A673 (cell line): ENCODE data around the gene LRRC46. TPM values are rescaled to one million over a fixed set of nuclear protein-coding genes. Genes with fewer than 3 reads are reported as not detected.

Experiments used
- BruUV-seq: library from RNA; stranded (reverse); fragments of 400-500 nt; replicated peaks from 2 replicates; lab custom pipeline; 2021; lab: Mats Ljungman, UMichigan
- CTCF ChIA-PET: fragments of 300-600 bp; sonication (Branson Sonifier 250); formaldehyde crosslinking; loops from one replicate; lab custom pipeline; 2022; ENCODE audit warnings: antibody characterized with exemption; lab: Charles Lee
- POLR2A ChIA-PET: fragments of 300-600 bp; sonication (Branson Sonifier 250); formaldehyde crosslinking; loops from one replicate; lab custom pipeline; 2022; ENCODE audit warnings: antibody characterized with exemption; ENCODE audit not compliant: low non-redundant PET; lab: Charles Lee
- DNase-seq: peaks from one replicate; pipeline ENCODE4 v3.0.0-alpha.2; 2015; ENCODE audit warnings: low spot score
- H3K27ac ChIP-seq: fragments of 200-600 bp; sonication (generic); 2 replicates; pipeline ENCODE4 v1.5.1; 2016; ENCODE audit warnings: mixed run types, low read depth, mild to moderate bottlenecking, mixed read lengths, antibody characterized with exemption, low read length; ENCODE audit not compliant: poor library complexity, severe bottlenecking
- H3K27me3 ChIP-seq: fragments of 200-600 bp; sonication (generic); replicated peaks from 2 replicates; pipeline ENCODE4 v1.6.1; 2017; ENCODE audit warnings: mixed run types, low read depth, mild to moderate bottlenecking, mixed read lengths, antibody characterized with exemption, low read length; ENCODE audit not compliant: insufficient read depth, poor library complexity
- H3K36me3 ChIP-seq: fragments of 200-600 bp; sonication (generic); 2 replicates; pipeline ENCODE4 v1.6.1; 2016; ENCODE audit warnings: mixed run types, mild to moderate bottlenecking, mixed read lengths, antibody characterized with exemption, low read length; ENCODE audit not compliant: insufficient read depth, poor library complexity, severe bottlenecking
- H3K4me1 ChIP-seq: fragments of 200-600 bp; sonication (generic); 2 replicates; pipeline ENCODE4 v1.6.1; 2017; ENCODE audit warnings: mixed run types, mild to moderate bottlenecking, mixed read lengths, antibody characterized with exemption, low read length; ENCODE audit not compliant: insufficient read depth, poor library complexity, severe bottlenecking
- H3K4me3 ChIP-seq: fragments of 200-600 bp; sonication (generic); 2 replicates; pipeline ENCODE4 v1.5.1; 2016; ENCODE audit warnings: low read depth, mixed run types, mild to moderate bottlenecking, mixed read lengths, low read length; ENCODE audit not compliant: poor library complexity, severe bottlenecking
- H3K9me3 ChIP-seq: fragments of 200-600 bp; sonication (generic); 2 replicates; pipeline ENCODE4 v1.6.1; 2016; ENCODE audit warnings: mixed run types, low read depth, mild to moderate bottlenecking, mixed read lengths, antibody characterized with exemption, low read length; ENCODE audit not compliant: poor library complexity, severe bottlenecking
- CTCF ChIP-seq: fragments of 300-800, 200-600 bp; sonication (generic); conservative IDR thresholded peaks from 2 replicates; pipeline ENCODE4 v1.5.1; 2017; ENCODE audit warnings: low read depth, mild to moderate bottlenecking, antibody characterized with exemption, low read length, moderate library complexity, mixed read lengths
- EZH2 ChIP-seq: fragments of 200-600 bp; sonication (generic); IDR thresholded peaks from 2 replicates; pipeline ENCODE4 v1.6.1; 2017; ENCODE audit warnings: borderline replicate concordance, low read depth, mild to moderate bottlenecking, mixed read lengths, antibody characterized with exemption, low read length; ENCODE audit not compliant: poor library complexity, severe bottlenecking
- intact Hi-C: fragments of 100-400 bp; cut with micrococcal nuclease; formaldehyde crosslinking; loops from one replicate; pipeline ENCODE4 v1.10.0; 2022; ENCODE audit not compliant: unreplicated experiment
- total RNA-seq: library from RNA; stranded (reverse); gene quantifications from 2 replicates; pipeline ENCODE4 v1.2.3, GENCODE V29; 2021

The LRRC46 gene
- total RNA-seq, 1 experiment from 2014 or later = 1.1 TPM

- Histone ChIP-seq H3K36me3 (no peaks in the 10 kb centered on the region), H3K4me1 (no peaks in the 10 kb centered on the region), H3K4me3 (no peak overlapping the region), H3K27ac (no peak overlapping the region), H3K27me3 (no peaks in the 10 kb centered on the region), H3K9me3 (no peaks in the 10 kb centered on the region)
- TF ChIP-seq EZH2 = no peak
- TF ChIP-seq CTCF = no peak
- intact Hi-C loops = no loop called here
- POLR2A ChIA-PET = no interaction called here
- no TSS peak for BruUV-seq
- CTCF ChIA-PET = no interaction called here
- DNase-seq = no peak
Observed at GRCh38 chr17:47808036-47808829, 23.2 kb upstream of the LRRC46 start.

DNA sequence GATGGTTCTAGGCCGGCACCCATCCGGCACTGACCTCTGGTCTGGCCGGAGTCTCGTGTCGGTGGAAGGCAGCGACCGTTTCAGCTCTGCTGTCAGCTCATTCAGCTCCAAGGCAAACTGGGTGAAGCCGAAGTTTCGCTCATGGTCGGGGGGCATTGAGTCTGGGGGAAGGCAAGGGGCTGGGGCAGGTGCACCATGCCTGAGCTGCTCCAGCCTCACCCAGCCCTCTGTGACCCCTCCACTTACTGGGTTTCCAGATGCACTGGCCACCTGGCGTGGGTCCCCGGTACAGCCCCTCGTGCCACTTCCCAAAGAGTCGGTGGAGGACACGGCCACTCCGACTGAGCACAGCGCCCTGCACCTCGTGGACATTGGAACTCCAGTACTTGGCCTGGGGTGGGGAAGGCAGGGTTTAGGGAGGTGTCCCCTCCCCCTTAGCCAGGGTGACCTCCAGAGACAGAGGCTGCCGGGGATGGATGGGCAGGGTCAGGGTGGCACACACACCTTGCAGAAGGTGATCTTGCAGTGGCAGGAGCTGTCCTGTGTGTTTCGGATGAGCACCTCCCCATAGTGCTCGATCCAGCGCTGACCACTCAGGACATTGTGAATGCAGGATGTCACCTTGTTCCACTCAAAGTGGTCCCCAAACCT lies 22.5 kb upstream of the LRRC46 start:
- intact Hi-C loops = no loop called here
- Histone ChIP-seq H3K9me3 (no peaks in the 10 kb centered on the region), H3K36me3 (no peaks in the 10 kb centered on the region), H3K27me3 (no peaks in the 10 kb centered on the region), H3K4me1 (no peaks in the 10 kb centered on the region), H3K4me3 (no peak overlapping the region), H3K27ac (no peak overlapping the region)
- BruUV-seq = no TSS peak
- ChIA-PET CTCF (no interaction called here), POLR2A (no interaction called here)
- no peak for TF ChIP-seq EZH2
- no peak for TF ChIP-seq CTCF
- DNase-seq = no peak

GRCh38 chr17:47810200-47810821 lies 21.2 kb upstream of the LRRC46 start:
- no peaks in the 10 kb centered on the region for H3K36me3 ChIP-seq
- H3K27ac ChIP-seq = no peak overlapping the region
- no peaks in the 10 kb centered on the region for H3K4me1 ChIP-seq
- no peaks in the 10 kb centered on the region for H3K9me3 ChIP-seq
- POLR2A ChIA-PET = no interaction called here
- no peak for DNase-seq
- TF ChIP-seq CTCF = no peak
- no peak for TF ChIP-seq EZH2
- H3K4me3 ChIP-seq = no peak overlapping the region
- H3K27me3 ChIP-seq = no peaks in the 10 kb centered on the region
- intact Hi-C loops = no loop called here
- no TSS peak for BruUV-seq
- CTCF ChIA-PET = no interaction called here
